ENCODE results near the gene CBFA2T2. TPM values are rescaled to one million over a fixed set of nuclear protein-coding genes. Genes with fewer than 3 reads are reported as not detected.

CBFA2T2 gene
- total RNA-seq, 1 experiment from 2014 or later: 16.3 TPM

GRCh38 chr20:33680686-33681085 lies 190.8 kb downstream of the CBFA2T2 start:
- peaks cover 10% of the 10 kb centered on the region for H3K4me1 ChIP-seq (ENCODE audit: control insufficient read depth, insufficient read depth, low read length)
- DNase-seq (ENCODE audit: low read depth, low spot score) (no peak), ATAC-seq (no peak)
- in situ Hi-C loops (cut with HindIII; ENCODE audit: low pct_unique_long_range_greater_than_20kb, low sequenced_read_pairs): no loop called here
- no peaks in the 10 kb centered on the region for H3K36me3 ChIP-seq (ENCODE audit: control insufficient read depth, insufficient read depth, low read length)
- H3K4me3 ChIP-seq (ENCODE audit: low read depth in 2 of 2, low read length in 2 of 2): no peak overlapping the region
- intact Hi-C loops (cut with micrococcal nuclease; ENCODE audit: unreplicated experiment): no loop called here
- no peak overlapping the region for H3K27ac ChIP-seq (ENCODE audit: low read length)
- TF ChIP-seq SIN3A (IDR thresholded peaks at IDR 0.05; ENCODE audit: borderline replicate concordance, insufficient read depth, low read depth, low read length): no peak
- TF ChIP-seq REST (IDR thresholded peaks at IDR 0.05; ENCODE audit: insufficient read depth in 1 of 2, low read depth in 2 of 2, low read length in 1 of 2): no peak
- TF ChIP-seq POLR2AphosphoS5 (IDR thresholded peaks at IDR 0.05; ENCODE audit: low read depth, low read length): no peak
- TF ChIP-seq CTCF (IDR thresholded peaks at IDR 0.05): no peak
- TF ChIP-seq TCF7L2 (IDR thresholded peaks at IDR 0.05; ENCODE audit: low read depth, low read length): no peak
- BruUV-seq (replicated peaks): no TSS peak
- ChIA-PET POLR2A (interaction anchor here (0.6 kb wide), 1 partner anchor 1772 kb away, joined by 8 read pairs; no protein-coding TSS in a partner anchor), CTCF (no interaction called here)
- H3K9me3 ChIP-seq (ENCODE audit: control insufficient read depth, insufficient read depth, low read depth, low read length): no peaks in the 10 kb centered on the region
- H3K27me3 ChIP-seq (ENCODE audit: control insufficient read depth, insufficient read depth, low read length): no peaks in the 10 kb centered on the region

GRCh38 chr20:33681288-33681687 lies 191.4 kb downstream of the CBFA2T2 start:
- POLR2A ChIA-PET: interaction anchor here (0.5 to 0.6 kb wide), 2 partner anchors 136 to 1773 kb away, joined by 3 to 8 read pairs; no protein-coding TSS in a partner anchor
- no peak for TF ChIP-seq POLR2AphosphoS5 (IDR thresholded peaks at IDR 0.05; ENCODE audit: low read depth, low read length)
- no peak for TF ChIP-seq TCF7L2 (IDR thresholded peaks at IDR 0.05; ENCODE audit: low read depth, low read length)
- no peak for TF ChIP-seq SIN3A (IDR thresholded peaks at IDR 0.05; ENCODE audit: borderline replicate concordance, insufficient read depth, low read depth, low read length)
- no peak for TF ChIP-seq CTCF (IDR thresholded peaks at IDR 0.05)
- no peak for TF ChIP-seq REST (IDR thresholded peaks at IDR 0.05; ENCODE audit: insufficient read depth in 1 of 2, low read depth in 2 of 2, low read length in 1 of 2)
- Histone ChIP-seq H3K36me3 (ENCODE audit: control insufficient read depth, insufficient read depth, low read length) (no peaks in the 10 kb centered on the region), H3K4me1 (ENCODE audit: control insufficient read depth, insufficient read depth, low read length) (peaks cover 6% of the 10 kb centered on the region), H3K4me3 (ENCODE audit: low read depth in 2 of 2, low read length in 2 of 2) (no peak overlapping the region), H3K9me3 (ENCODE audit: control insufficient read depth, insufficient read depth, low read depth, low read length) (no peaks in the 10 kb centered on the region), H3K27ac (ENCODE audit: low read length) (no peak overlapping the region), H3K27me3 (ENCODE audit: control insufficient read depth, insufficient read depth, low read length) (no peaks in the 10 kb centered on the region)
- intact Hi-C loops (cut with micrococcal nuclease; ENCODE audit: unreplicated experiment) (no loop called here), in situ Hi-C loops (cut with HindIII; ENCODE audit: low pct_unique_long_range_greater_than_20kb, low sequenced_read_pairs) (no loop called here)
- ATAC-seq: no peak
- no TSS peak for BruUV-seq (replicated peaks)
- DNase-seq (ENCODE audit: low read depth, low spot score): no peak
- CTCF ChIA-PET: no interaction called here

Measured in Panc1 (cell line).